ENCODE data around the gene CTDSPL.

CTDSPL gene

GRCh38 chr3:37826502-37826901, 35.2 kb upstream of the CTDSPL start:
- Histone ChIP-seq H3K4ac (ENCODE audit: low read depth in 1 of 2, low read length in 2 of 2) (no peak overlapping the region), H3K18ac (ENCODE audit: low read depth in 1 of 2, low read length in 2 of 2) (no peak overlapping the region), H3K4me3 (ENCODE audit: insufficient read depth in 1 of 2, low read depth in 1 of 2, low read length in 2 of 2) (no peak overlapping the region), H3K27ac (ENCODE audit: low read length, poor library complexity, severe bottlenecking) (no peak overlapping the region), H3K4me1 (ENCODE audit: control insufficient read depth, insufficient read depth, low read depth, low read length) (no peaks in the 10 kb centered on the region), H2AK5ac (ENCODE audit: low read length, severe bottlenecking) (no peak overlapping the region), H3K27me3 (ENCODE audit: control insufficient read depth in 1 of 2, insufficient read depth in 1 of 2, low read length in 2 of 2) (no peaks in the 10 kb centered on the region), H3K4me2 (ENCODE audit: low read length, poor library complexity, severe bottlenecking) (no peak overlapping the region), H2AFZ (ENCODE audit: low read depth, low read length) (no peak overlapping the region), H3K9ac (ENCODE audit: low read length) (no peak overlapping the region), H3K23ac (ENCODE audit: low read length in 2 of 2) (no peak overlapping the region), H2BK15ac (ENCODE audit: low read depth, poor library complexity, severe bottlenecking) (no peak overlapping the region), H3K14ac (ENCODE audit: low read length in 2 of 2) (no peak overlapping the region), H2BK12ac (ENCODE audit: low read length in 2 of 2) (no peak overlapping the region), H2BK120ac (ENCODE audit: low read depth, low read length) (no peak overlapping the region), H3K36me3 (ENCODE audit: control insufficient read depth in 1 of 2, insufficient read depth in 2 of 2, low read depth in 1 of 2, low read length in 2 of 2) (peaks cover 5 to 6% of the 10 kb centered on the region in 2 experiments), H4K8ac (ENCODE audit: low read length) (no peak overlapping the region), H4K91ac (ENCODE audit: low read length) (no peak overlapping the region), H3K9me3 (ENCODE audit: control insufficient read depth, low read length) (no peaks in the 10 kb centered on the region), H3K79me1 (replicated peaks; ENCODE audit: low read length, poor library complexity, severe bottlenecking) (no peaks in the 10 kb centered on the region), H2BK5ac (ENCODE audit: low read depth, low read length, poor library complexity, severe bottlenecking) (no peak overlapping the region)
- WGBS = 90% methylated on average over 2 of the region's 2 CpGs
- no peak for DNase-seq

- Histone ChIP-seq H3K27ac (ENCODE audit: low read length, poor library complexity, severe bottlenecking) (no peak overlapping the region), H3K4ac (ENCODE audit: low read depth in 1 of 2, low read length in 2 of 2) (no peak overlapping the region)
Observed at GRCh38 chr3:37826933-37827332, 34.7 kb upstream of the CTDSPL start.

GRCh38 chr3:37832480-37832879, 29.2 kb upstream of the CTDSPL start:
- no peaks in the 10 kb centered on the region for H3K9me3 ChIP-seq (ENCODE audit: control insufficient read depth, low read length)
- no peak overlapping the region for H3K4ac ChIP-seq (ENCODE audit: low read depth in 1 of 2, low read length in 2 of 2)
- no peak overlapping the region for H2AFZ ChIP-seq (ENCODE audit: low read depth, low read length)
- no peak overlapping the region for H2AK5ac ChIP-seq (ENCODE audit: low read length, severe bottlenecking)
- DNase-seq = no peak
- H3K23ac ChIP-seq (ENCODE audit: low read length in 2 of 2) = no peak overlapping the region
- no peak overlapping the region for H2BK15ac ChIP-seq (ENCODE audit: low read depth, poor library complexity, severe bottlenecking)
- no peak overlapping the region for H3K9ac ChIP-seq (ENCODE audit: low read length)
- no peak overlapping the region for H3K4me2 ChIP-seq (ENCODE audit: low read length, poor library complexity, severe bottlenecking)
- no peak overlapping the region for H3K27ac ChIP-seq (ENCODE audit: low read length, poor library complexity, severe bottlenecking)
- H3K36me3 ChIP-seq (ENCODE audit: control insufficient read depth in 1 of 2, insufficient read depth in 2 of 2, low read depth in 1 of 2, low read length in 2 of 2) = peaks cover 8 to 13% of the 10 kb centered on the region in 2 experiments
- peaks cover 1% of the 10 kb centered on the region for H3K4me1 ChIP-seq (ENCODE audit: control insufficient read depth, insufficient read depth, low read depth, low read length)
- H3K18ac ChIP-seq (ENCODE audit: low read depth in 1 of 2, low read length in 2 of 2) = no peak overlapping the region
- no peak overlapping the region for H3K4me3 ChIP-seq (ENCODE audit: insufficient read depth in 1 of 2, low read depth in 1 of 2, low read length in 2 of 2)
- H3K79me1 ChIP-seq (replicated peaks; ENCODE audit: low read length, poor library complexity, severe bottlenecking) = no peaks in the 10 kb centered on the region
- no peak overlapping the region for H4K91ac ChIP-seq (ENCODE audit: low read length)
- no peak overlapping the region for H3K14ac ChIP-seq (ENCODE audit: low read length in 2 of 2)
- no peaks in the 10 kb centered on the region for H3K27me3 ChIP-seq (ENCODE audit: control insufficient read depth in 1 of 2, insufficient read depth in 1 of 2, low read length in 2 of 2)
- no peak overlapping the region for H4K8ac ChIP-seq (ENCODE audit: low read length)
- 92% methylated on average over 3 of the region's 3 CpGs for WGBS
- H2BK12ac ChIP-seq (ENCODE audit: low read length in 2 of 2) = no peak overlapping the region
- H2BK5ac ChIP-seq (ENCODE audit: low read depth, low read length, poor library complexity, severe bottlenecking) = no peak overlapping the region
- no peak overlapping the region for H2BK120ac ChIP-seq (ENCODE audit: low read depth, low read length)

More at GRCh38 chr3:37826933-37827332, 34.7 kb upstream of the CTDSPL start:
- H2BK12ac ChIP-seq (ENCODE audit: low read length in 2 of 2) = no peak overlapping the region
- no peak overlapping the region for H2BK5ac ChIP-seq (ENCODE audit: low read depth, low read length, poor library complexity, severe bottlenecking)
- H3K79me1 ChIP-seq (replicated peaks; ENCODE audit: low read length, poor library complexity, severe bottlenecking) = no peaks in the 10 kb centered on the region
- no peak overlapping the region for H2BK15ac ChIP-seq (ENCODE audit: low read depth, poor library complexity, severe bottlenecking)
- H3K18ac ChIP-seq (ENCODE audit: low read depth in 1 of 2, low read length in 2 of 2) = no peak overlapping the region
- H3K9me3 ChIP-seq (ENCODE audit: control insufficient read depth, low read length) = no peaks in the 10 kb centered on the region
- H3K27me3 ChIP-seq (ENCODE audit: control insufficient read depth in 1 of 2, insufficient read depth in 1 of 2, low read length in 2 of 2) = no peaks in the 10 kb centered on the region
- H3K23ac ChIP-seq (ENCODE audit: low read length in 2 of 2) = no peak overlapping the region
- DNase-seq = no peak
- no CpG with 5 or more reads among the region's 1 CpG for WGBS
- H3K36me3 ChIP-seq (ENCODE audit: control insufficient read depth in 1 of 2, insufficient read depth in 2 of 2, low read depth in 1 of 2, low read length in 2 of 2) = peaks cover 6 to 8% of the 10 kb centered on the region in 2 experiments
- H3K14ac ChIP-seq (ENCODE audit: low read length in 2 of 2) = no peak overlapping the region
- no peak overlapping the region for H4K8ac ChIP-seq (ENCODE audit: low read length)
- no peak overlapping the region for H4K91ac ChIP-seq (ENCODE audit: low read length)
- H3K4me3 ChIP-seq (ENCODE audit: insufficient read depth in 1 of 2, low read depth in 1 of 2, low read length in 2 of 2) = no peak overlapping the region
- H2AK5ac ChIP-seq (ENCODE audit: low read length, severe bottlenecking) = no peak overlapping the region
- H3K4me2 ChIP-seq (ENCODE audit: low read length, poor library complexity, severe bottlenecking) = no peak overlapping the region
- no peak overlapping the region for H2AFZ ChIP-seq (ENCODE audit: low read depth, low read length)
- H3K9ac ChIP-seq (ENCODE audit: low read length) = no peak overlapping the region
- no peaks in the 10 kb centered on the region for H3K4me1 ChIP-seq (ENCODE audit: control insufficient read depth, insufficient read depth, low read depth, low read length)
- no peak overlapping the region for H2BK120ac ChIP-seq (ENCODE audit: low read depth, low read length)

GRCh38 chr3:37833302-37834186, 28.1 kb upstream of the CTDSPL start:
- Histone ChIP-seq H2BK12ac (ENCODE audit: low read length in 2 of 2) (no peak overlapping the region), H4K91ac (ENCODE audit: low read length) (peak overlapping the region; percentile 50), H3K36me3 (ENCODE audit: control insufficient read depth in 1 of 2, insufficient read depth in 2 of 2, low read depth in 1 of 2, low read length in 2 of 2) (peaks cover 11 to 20% of the 10 kb centered on the region in 2 experiments), H3K4me1 (ENCODE audit: control insufficient read depth, insufficient read depth, low read depth, low read length) (peaks cover 1% of the 10 kb centered on the region), H3K9me3 (ENCODE audit: control insufficient read depth, low read length) (no peaks in the 10 kb centered on the region), H3K18ac (ENCODE audit: low read depth in 1 of 2, low read length in 2 of 2) (no peak overlapping the region), H2BK120ac (ENCODE audit: low read depth, low read length) (no peak overlapping the region), H3K4me2 (ENCODE audit: low read length, poor library complexity, severe bottlenecking) (no peak overlapping the region), H3K9ac (ENCODE audit: low read length) (no peak overlapping the region), H2BK5ac (ENCODE audit: low read depth, low read length, poor library complexity, severe bottlenecking) (no peak overlapping the region), H3K14ac (ENCODE audit: low read length in 2 of 2) (no peak overlapping the region), H3K27me3 (ENCODE audit: control insufficient read depth in 1 of 2, insufficient read depth in 1 of 2, low read length in 2 of 2) (no peaks in the 10 kb centered on the region), H3K4ac (ENCODE audit: low read depth in 1 of 2, low read length in 2 of 2) (no peak overlapping the region), H3K79me1 (replicated peaks; ENCODE audit: low read length, poor library complexity, severe bottlenecking) (no peaks in the 10 kb centered on the region), H2BK15ac (ENCODE audit: low read depth, poor library complexity, severe bottlenecking) (no peak overlapping the region), H2AK5ac (ENCODE audit: low read length, severe bottlenecking) (no peak overlapping the region), H2AFZ (ENCODE audit: low read depth, low read length) (no peak overlapping the region), H3K23ac (ENCODE audit: low read length in 2 of 2) (no peak overlapping the region), H3K27ac (ENCODE audit: low read length, poor library complexity, severe bottlenecking) (no peak overlapping the region), H4K8ac (ENCODE audit: low read length) (no peak overlapping the region), H3K4me3 (ENCODE audit: insufficient read depth in 1 of 2, low read depth in 1 of 2, low read length in 2 of 2) (no peak overlapping the region)
- WGBS = 97% methylated on average over 2 of the region's 6 CpGs
- no peak for DNase-seq
